HEK293 (cell line): ENCODE data around the gene OPHN1.

Experiments
- CTCF ChIA-PET: fragments of 350-600 bp; formaldehyde crosslinking; extraction: SDS; loops from one replicate; lab custom pipeline; 2021; ENCODE audit warnings: antibody characterized with exemption; lab: Yijun Ruan, JAX
- POLR2A ChIA-PET: fragments of 300-600 bp; formaldehyde crosslinking; extraction: SDS; loops from one replicate; lab custom pipeline; 2020; ENCODE audit warnings: antibody characterized with exemption, inconsistent platforms; lab: Yijun Ruan, JAX
- H3K27ac ChIP-seq: fragments of 200-500 bp; sonication (Bioruptor generic); 2 replicates; pipeline ENCODE4 v1.5.1; 2014; ENCODE audit warnings: low read depth, low read length, control low read depth, inconsistent platforms; ENCODE audit errors: extremely low read depth
- H3K36me3 ChIP-seq, 2 experiments: fragments of 200-500 bp in 1 of 2; sonication (Bioruptor generic) in 1 of 2; 1 replicate in 1 of 2; 2 replicates in 1 of 2; pipeline ENCODE4 v1.5.1; 2014 to 2017; ENCODE audit warnings: inconsistent platforms in 2 of 2, low read length in 2 of 2; ENCODE audit not compliant: control insufficient read depth in 2 of 2, insufficient read depth in 1 of 2
- H3K4me1 ChIP-seq: fragments of 200-500 bp; sonication (Bioruptor generic); 2 replicates; pipeline ENCODE4 v1.5.1; 2014; ENCODE audit warnings: mild to moderate bottlenecking, low read length, inconsistent platforms; ENCODE audit not compliant: control insufficient read depth, insufficient read depth
- H3K4me3 ChIP-seq: 2 replicates; pipeline ENCODE4 v1.5.1; 2011; ENCODE audit warnings: low read depth, mild to moderate bottlenecking, control low read depth, low read length, moderate library complexity
- H3K9me3 ChIP-seq: fragments of 200-500 bp; sonication (Bioruptor generic); 2 replicates; pipeline ENCODE4 v1.5.1; 2014; ENCODE audit warnings: low read depth, low read length, inconsistent platforms; ENCODE audit not compliant: control insufficient read depth, insufficient read depth
- EGR2 ChIP-seq: fragments of 450-650 bp; formaldehyde crosslinking; IDR thresholded peaks from 2 replicates; pipeline ENCODE4 v1.5.1; 2016; ENCODE audit warnings: low read depth, missing biosample characterization, missing genetic modification characterization
- GLIS1 ChIP-seq: fragments of 450-650 bp; formaldehyde crosslinking; IDR thresholded peaks from 2 replicates; pipeline ENCODE4 v1.5.1; 2016; ENCODE audit warnings: missing biosample characterization, missing genetic modification characterization
- HOXD13 ChIP-seq: sonication (generic); formaldehyde crosslinking; IDR thresholded peaks from 2 replicates; pipeline ENCODE4 v1.8.0; 2022; ENCODE audit warnings: missing genetic modification reagents, borderline replicate concordance
- KLF16 ChIP-seq: fragments of 450-650 bp; formaldehyde crosslinking; IDR thresholded peaks from 2 replicates; pipeline ENCODE4 v1.5.1; 2017; ENCODE audit warnings: missing biosample characterization, missing genetic modification characterization
- SALL2 ChIP-seq: fragments of 450-650 bp; formaldehyde crosslinking; IDR thresholded peaks from 2 replicates; pipeline ENCODE4 v1.5.0; 2017; ENCODE audit warnings: missing biosample characterization, mild to moderate bottlenecking, missing genetic modification characterization, borderline replicate concordance
- SCRT1 ChIP-seq: fragments of 450-650 bp; formaldehyde crosslinking; IDR thresholded peaks from 2 replicates; pipeline ENCODE4 v1.5.1; 2016; ENCODE audit warnings: missing biosample characterization, missing genetic modification characterization, borderline replicate concordance
- TRIM28 ChIP-seq: IDR thresholded peaks from 2 replicates; pipeline ENCODE4 v1.6.1; 2011; ENCODE audit warnings: low read length, control low read depth, borderline replicate concordance
- ZBTB6 ChIP-seq: fragments of 450-650 bp; formaldehyde crosslinking; IDR thresholded peaks from 2 replicates; pipeline ENCODE4 v1.5.1; 2017; ENCODE audit warnings: missing biosample characterization, missing genetic modification characterization
- ZBTB7A ChIP-seq: fragments of 450-650 bp; formaldehyde crosslinking; IDR thresholded peaks from 2 replicates; pipeline ENCODE4 v1.5.1; 2016; ENCODE audit warnings: low read depth, missing biosample characterization, missing genetic modification characterization
- ZFHX2 ChIP-seq: fragments of 450-650 bp; formaldehyde crosslinking; conservative IDR thresholded peaks from 2 replicates; pipeline ENCODE4 v1.5.1; 2016; ENCODE audit warnings: missing biosample characterization, missing genetic modification characterization
- ZNF146 ChIP-seq: fragments of 450-650 bp; formaldehyde crosslinking; IDR thresholded peaks from 2 replicates; pipeline ENCODE4 v1.5.1; 2016; ENCODE audit warnings: missing biosample characterization, missing genetic modification characterization
- ZNF26 ChIP-seq: fragments of 450-650 bp; formaldehyde crosslinking; IDR thresholded peaks from 2 replicates; pipeline ENCODE4 v1.5.1; 2016; ENCODE audit warnings: missing biosample characterization, missing genetic modification characterization
- ZNF311 ChIP-seq: fragments of 450-650 bp; formaldehyde crosslinking; IDR thresholded peaks from 2 replicates; pipeline ENCODE4 v1.5.1; 2017; ENCODE audit warnings: missing biosample characterization, missing genetic modification characterization, borderline replicate concordance
- ZNF341 ChIP-seq: fragments of 450-650 bp; formaldehyde crosslinking; IDR thresholded peaks from 2 replicates; pipeline ENCODE4; 2016; ENCODE audit warnings: low read depth, missing biosample characterization, missing genetic modification characterization
- ZNF416 ChIP-seq: fragments of 450-650 bp; formaldehyde crosslinking; IDR thresholded peaks from 2 replicates; pipeline ENCODE4 v1.5.1; 2016; ENCODE audit warnings: missing biosample characterization, missing genetic modification characterization
- ZNF621 ChIP-seq: fragments of 450-650 bp; formaldehyde crosslinking; IDR thresholded peaks from 2 replicates; pipeline ENCODE4 v1.5.1; 2017; ENCODE audit warnings: missing biosample characterization, missing genetic modification characterization
- ZNF624 ChIP-seq: fragments of 450-650 bp; formaldehyde crosslinking; IDR thresholded peaks from 2 replicates; pipeline ENCODE4 v1.5.1; 2017; ENCODE audit warnings: missing biosample characterization, missing genetic modification characterization
- ZNF747 ChIP-seq: fragments of 450-650 bp; formaldehyde crosslinking; IDR thresholded peaks from 2 replicates; pipeline ENCODE4 v1.5.1; 2016; ENCODE audit warnings: missing biosample characterization, missing genetic modification characterization
- ZNF76 ChIP-seq: fragments of 450-650 bp; formaldehyde crosslinking; IDR thresholded peaks from 2 replicates; pipeline ENCODE4; 2016; ENCODE audit warnings: low read depth, missing biosample characterization, missing genetic modification characterization, borderline replicate concordance
- ZNF777 ChIP-seq: fragments of 450-650 bp; formaldehyde crosslinking; IDR thresholded peaks from 2 replicates; pipeline ENCODE4 v1.5.1; 2017; ENCODE audit warnings: missing biosample characterization, missing genetic modification characterization, borderline replicate concordance
- ZSCAN30 ChIP-seq: fragments of 450-650 bp; IDR thresholded peaks from 2 replicates; pipeline ENCODE4 v1.5.1; 2018; ENCODE audit warnings: missing biosample characterization, mild to moderate bottlenecking, missing genetic modification characterization, moderate library complexity
- ZSCAN5A ChIP-seq: fragments of 450-650 bp; formaldehyde crosslinking; IDR thresholded peaks from 2 replicates; pipeline ENCODE4 v1.5.1; 2016; ENCODE audit warnings: missing biosample characterization, missing genetic modification characterization
- TF ChIP-seq, protein P1 (sequence below): fragments of 450-650 bp; formaldehyde crosslinking; IDR thresholded peaks from 2 replicates; pipeline ENCODE4 v1.5.1; 2017; ENCODE audit warnings: missing biosample characterization, missing genetic modification characterization

OPHN1 gene

DNA sequence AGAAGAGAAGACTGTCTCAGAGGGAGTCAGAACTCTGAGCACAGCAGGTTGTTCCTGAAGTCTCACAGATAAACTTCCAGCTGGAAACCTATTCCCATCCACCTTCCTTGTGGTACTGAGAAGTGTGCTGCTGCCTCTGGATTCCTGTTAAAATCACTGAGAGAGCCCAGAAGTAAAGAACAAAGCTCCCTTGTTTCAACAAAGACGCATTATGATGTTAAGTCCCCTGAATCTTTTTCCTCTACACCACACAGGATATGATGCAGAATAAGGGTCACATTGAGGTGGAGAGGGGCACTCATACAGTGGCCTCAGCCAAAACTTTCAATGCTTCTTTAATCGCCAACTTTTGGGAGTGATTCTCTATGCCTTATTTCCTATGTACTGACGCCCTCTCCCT is 321.0 kb downstream of the OPHN1 start:
- H3K4me1 ChIP-seq, result no peaks in the 10 kb centered on the region
- ChIA-PET POLR2A (no interaction called here), CTCF (interaction anchor here (0.5 kb wide), 1 partner anchor 111 kb away, joined by 3 read pairs; no protein-coding TSS in a partner anchor)
- H3K4me3 ChIP-seq, result no peak overlapping the region
- H3K9me3 ChIP-seq, result no peaks in the 10 kb centered on the region
- H3K27ac ChIP-seq, result no peak overlapping the region
- no peak for TF ChIP-seq EGR2 (tag by site-specific recombination)
- no peak for TF ChIP-seq ZSCAN5A
- TF ChIP-seq ZNF76 (tag by site-specific recombination), result no peak
- no peak for TF ChIP-seq ZNF777 (tag by site-specific recombination)
- TF ChIP-seq TRIM28, result no peak
- no peak for TF ChIP-seq ZNF311 (tag by site-specific recombination)
- TF ChIP-seq, all 188 proteins: peak for 0
- H3K36me3 ChIP-seq, result peaks cover 0 to 9% of the 10 kb centered on the region in 2 experiments; a peak in 1 of 3 replicates

- CTCF ChIA-PET, result no interaction called here
- Histone ChIP-seq H3K9me3 (no peaks in the 10 kb centered on the region; the same call in 1 of the 2 replicates), H3K4me3 (no peak overlapping the region), H3K4me1 (no peaks in the 10 kb centered on the region), H3K36me3 (peaks cover 0 to 9% of the 10 kb centered on the region in 2 experiments; a peak in 1 of 3 replicates), H3K27ac (no peak overlapping the region)
- POLR2A ChIA-PET, result no interaction called here
- TF ChIP-seq ZBTB7A (tag by site-specific recombination) (no peak), ZFHX2 (tag by site-specific recombination) (no peak), ZNF146 (peak; percentile 94)
Observed at GRCh38 chrX:68109162-68109561, 324.1 kb downstream of the OPHN1 start.

DNA sequence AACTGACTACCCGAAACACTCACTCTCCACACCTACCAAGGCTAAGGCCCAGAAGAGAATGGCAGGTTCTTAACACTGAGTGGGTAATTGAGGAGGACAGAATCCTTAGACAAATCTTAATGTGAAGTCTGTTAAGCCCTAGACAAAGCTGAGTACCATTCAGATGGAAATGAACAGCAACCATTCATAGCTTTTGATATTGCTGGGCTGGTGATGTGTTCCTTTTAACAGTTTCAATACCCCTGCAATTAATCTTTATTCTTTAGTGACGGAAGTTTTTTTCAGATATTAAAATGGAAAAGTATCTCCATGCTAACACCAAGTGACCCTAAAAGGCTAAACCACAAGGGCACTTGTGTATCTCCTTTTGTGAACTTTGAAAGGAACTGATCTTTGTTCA is 334.9 kb downstream of the OPHN1 start:
- H3K4me1 ChIP-seq, result no peaks in the 10 kb centered on the region
- TF ChIP-seq ZNF624 (tag by site-specific recombination), result no peak
- TF ChIP-seq ZNF416 (tag by site-specific recombination), result no peak
- no peak for TF ChIP-seq SALL2 (tag by site-specific recombination)
- TF ChIP-seq ZNF341, result no peak
- no peak overlapping the region for H3K27ac ChIP-seq
- H3K36me3 ChIP-seq, result no peaks in the 10 kb centered on the region; a peak in 1 of 3 replicates
- H3K4me3 ChIP-seq, result no peak overlapping the region
- CTCF ChIA-PET, result interaction anchor here (0.6 kb wide), 1 partner anchor 1527 kb away, joined by 4 read pairs; no protein-coding TSS in a partner anchor
- no peaks in the 10 kb centered on the region; the same call in 1 of the 2 replicates for H3K9me3 ChIP-seq
- POLR2A ChIA-PET, result no interaction called here

DNA sequence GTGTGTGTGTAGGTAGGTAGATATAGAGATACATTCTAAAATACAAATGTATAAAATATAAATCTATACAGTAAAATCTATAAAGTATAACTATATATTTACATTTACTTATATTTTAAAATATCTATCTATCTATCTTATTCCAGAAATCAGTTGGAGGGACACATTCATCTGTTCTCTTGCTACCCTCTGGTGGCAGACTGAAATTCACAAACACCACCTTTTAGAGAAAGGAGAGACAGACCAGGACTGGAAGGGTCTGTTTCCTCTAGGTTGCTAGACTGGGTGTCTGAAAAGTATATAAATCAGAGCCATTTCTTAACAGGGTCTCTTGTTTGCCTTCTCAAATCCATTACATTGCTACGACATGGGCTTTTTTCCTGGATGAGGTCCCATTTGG is 343.0 kb downstream of the OPHN1 start:
- Histone ChIP-seq H3K9me3 (no peaks in the 10 kb centered on the region; the same call in 1 of the 2 replicates), H3K27ac (no peak overlapping the region), H3K4me3 (no peak overlapping the region), H3K4me1 (no peaks in the 10 kb centered on the region), H3K36me3 (no peaks in the 10 kb centered on the region)
- ChIA-PET POLR2A (no interaction called here), CTCF (interaction anchor here (0.6 kb wide), 1 partner anchor 14 kb away, joined by 3 read pairs; no protein-coding TSS in a partner anchor)
- no peak for TF ChIP-seq HOXD13
- TF ChIP-seq ZNF76 (tag by site-specific recombination), result no peak
- TF ChIP-seq ZNF747 (tag by site-specific recombination), result no peak
- no peak for TF ChIP-seq GLIS1 (tag by site-specific recombination)
- TF ChIP-seq ZNF621 (tag by site-specific recombination), result no peak
- no peak for TF ChIP-seq ZNF26 (tag by site-specific recombination)
- TF ChIP-seq SCRT1 (tag by site-specific recombination), result no peak
- TF ChIP-seq ZBTB6, result no peak
- TF ChIP-seq ZSCAN30 (tag by site-specific recombination), result no peak
- TF ChIP-seq KLF16, result no peak
- TF ChIP-seq, protein P1, sequence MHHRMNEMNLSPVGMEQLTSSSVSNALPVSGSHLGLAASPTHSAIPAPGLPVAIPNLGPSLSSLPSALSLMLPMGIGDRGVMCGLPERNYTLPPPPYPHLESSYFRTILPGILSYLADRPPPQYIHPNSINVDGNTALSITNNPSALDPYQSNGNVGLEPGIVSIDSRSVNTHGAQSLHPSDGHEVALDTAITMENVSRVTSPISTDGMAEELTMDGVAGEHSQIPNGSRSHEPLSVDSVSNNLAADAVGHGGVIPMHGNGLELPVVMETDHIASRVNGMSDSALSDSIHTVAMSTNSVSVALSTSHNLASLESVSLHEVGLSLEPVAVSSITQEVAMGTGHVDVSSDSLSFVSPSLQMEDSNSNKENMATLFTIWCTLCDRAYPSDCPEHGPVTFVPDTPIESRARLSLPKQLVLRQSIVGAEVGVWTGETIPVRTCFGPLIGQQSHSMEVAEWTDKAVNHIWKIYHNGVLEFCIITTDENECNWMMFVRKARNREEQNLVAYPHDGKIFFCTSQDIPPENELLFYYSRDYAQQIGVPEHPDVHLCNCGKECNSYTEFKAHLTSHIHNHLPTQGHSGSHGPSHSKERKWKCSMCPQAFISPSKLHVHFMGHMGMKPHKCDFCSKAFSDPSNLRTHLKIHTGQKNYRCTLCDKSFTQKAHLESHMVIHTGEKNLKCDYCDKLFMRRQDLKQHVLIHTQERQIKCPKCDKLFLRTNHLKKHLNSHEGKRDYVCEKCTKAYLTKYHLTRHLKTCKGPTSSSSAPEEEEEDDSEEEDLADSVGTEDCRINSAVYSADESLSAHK (tag by site-specific recombination), result no peak
